Panc1 (cell line): ENCODE results near the gene SYT14. TPM values are rescaled to one million over a fixed set of nuclear protein-coding genes. Genes with fewer than 3 reads are reported as not detected.

Source experiments
- ATAC-seq: fragments of 200-7000 bp; cut with Tn5 transposase; 2 replicates; pipeline ENCODE4 v1.9.1; 2020; ENCODE audit warnings: mild to moderate bottlenecking, moderate library complexity
- BruUV-seq: library from RNA; stranded (reverse); fragments of 400-500 nt; replicated peaks from 2 replicates; lab custom pipeline; 2021; lab: Mats Ljungman, UMichigan
- CTCF ChIA-PET: fragments of 300-600 bp; sonication (Branson Sonifier 250); formaldehyde crosslinking; loops from one replicate; lab custom pipeline; 2022; ENCODE audit warnings: antibody characterized with exemption; lab: Charles Lee
- POLR2A ChIA-PET: fragments of 300-600 bp; sonication (Branson Sonifier 250); formaldehyde crosslinking; loops from one replicate; lab custom pipeline; 2022; ENCODE audit warnings: antibody characterized with exemption; lab: Charles Lee
- DNase-seq: peaks from one replicate; pipeline ENCODE4 v3.0.0-alpha.2; 2010; ENCODE audit warnings: low read depth, low spot score
- H3K27ac ChIP-seq: 2 replicates; pipeline ENCODE4 v1.5.1; 2011; ENCODE audit warnings: mild to moderate bottlenecking, low read length, inconsistent platforms
- H3K27me3 ChIP-seq: fragments of 200-500 bp; sonication (Bioruptor generic); 2 replicates; pipeline ENCODE4 v1.6.0; 2014; ENCODE audit warnings: low read length, inconsistent platforms; ENCODE audit not compliant: control insufficient read depth, insufficient read depth
- H3K36me3 ChIP-seq: fragments of 200-500 bp; sonication (Bioruptor generic); 2 replicates; pipeline ENCODE4 v1.5.1; 2014; ENCODE audit warnings: inconsistent platforms, mild to moderate bottlenecking, low read length, moderate library complexity; ENCODE audit not compliant: control insufficient read depth, insufficient read depth
- H3K4me1 ChIP-seq: 2 replicates; pipeline ENCODE4 v1.5.1; 2011; ENCODE audit warnings: inconsistent platforms, mild to moderate bottlenecking, low read length, moderate library complexity; ENCODE audit not compliant: control insufficient read depth, insufficient read depth
- H3K4me3 ChIP-seq, 2 experiments: 2 replicates each; pipeline ENCODE4 v1.5.1; 2011 to 2012; ENCODE audit warnings: low read depth in 2 of 2, low read length in 2 of 2, mild to moderate bottlenecking in 2 of 2, inconsistent platforms in 1 of 2, moderate library complexity in 1 of 2
- H3K9me3 ChIP-seq: fragments of 200-500 bp; sonication (Bioruptor generic); 2 replicates; pipeline ENCODE4 v1.5.1; 2014; ENCODE audit warnings: low read depth, mild to moderate bottlenecking, inconsistent platforms, low read length, moderate library complexity; ENCODE audit not compliant: control insufficient read depth, insufficient read depth
- CTCF ChIP-seq: fragments of 450-650 bp; IDR thresholded peaks from 2 replicates; pipeline ENCODE4 v1.5.1; 2017; ENCODE audit warnings: mild to moderate bottlenecking
- POLR2AphosphoS5 ChIP-seq: IDR thresholded peaks from 2 replicates; pipeline ENCODE4 v1.6.1; 2012; ENCODE audit warnings: mild to moderate bottlenecking, low read depth, low read length, moderate library complexity
- SIN3A ChIP-seq: IDR thresholded peaks from 2 replicates; pipeline ENCODE4 v1.6.1; 2012; ENCODE audit warnings: low read depth, mild to moderate bottlenecking, low read length, moderate library complexity, borderline replicate concordance; ENCODE audit not compliant: insufficient read depth
- TCF7L2 ChIP-seq: IDR thresholded peaks from 2 replicates; pipeline ENCODE4 v1.6.1; 2011; ENCODE audit warnings: mild to moderate bottlenecking, low read depth, low read length, inconsistent platforms
- in situ Hi-C: cut with HindIII; loops from 2 replicates; pipeline ENCODE4 v1.10.0; 2016; ENCODE audit warnings: low sequenced_read_pairs, low pct_unique_long_range_greater_than_20kb
- intact Hi-C: fragments of 100-400 bp; cut with micrococcal nuclease; formaldehyde crosslinking; loops from one replicate; pipeline ENCODE4 v1.10.0; 2022; ENCODE audit not compliant: unreplicated experiment
- total RNA-seq: library from RNA; stranded (reverse); gene quantifications from one replicate; pipeline ENCODE4 v1.2.1, GENCODE V29; 2021; ENCODE audit not compliant: unreplicated experiment
- TF ChIP-seq, protein P1 (sequence below), 2 experiments: IDR thresholded peaks; 2 replicates each; pipeline ENCODE4 v1.6.1; 2011 to 2012; ENCODE audit warnings: low read depth in 2 of 2, control low read depth in 1 of 2, low read length in 1 of 2, mild to moderate bottlenecking in 1 of 2, moderate library complexity in 1 of 2; ENCODE audit not compliant: insufficient read depth in 1 of 2

SYT14 gene
- total RNA-seq, 1 experiment from 2014 or later: not detected

- no peak for ATAC-seq
- no peak for DNase-seq
- Histone ChIP-seq H3K27ac (no peak overlapping the region), H3K36me3 (no peaks in the 10 kb centered on the region), H3K27me3 (no peaks in the 10 kb centered on the region), H3K9me3 (no peaks in the 10 kb centered on the region), H3K4me3 (no peak overlapping the region), H3K4me1 (no peaks in the 10 kb centered on the region)
- no TSS peak for BruUV-seq
- ChIA-PET CTCF (no interaction called here), POLR2A (no interaction called here)
- in situ Hi-C loops: no loop called here
- TF ChIP-seq CTCF (no peak), SIN3A (no peak), POLR2AphosphoS5 (no peak)
- TF ChIP-seq, protein P1, sequence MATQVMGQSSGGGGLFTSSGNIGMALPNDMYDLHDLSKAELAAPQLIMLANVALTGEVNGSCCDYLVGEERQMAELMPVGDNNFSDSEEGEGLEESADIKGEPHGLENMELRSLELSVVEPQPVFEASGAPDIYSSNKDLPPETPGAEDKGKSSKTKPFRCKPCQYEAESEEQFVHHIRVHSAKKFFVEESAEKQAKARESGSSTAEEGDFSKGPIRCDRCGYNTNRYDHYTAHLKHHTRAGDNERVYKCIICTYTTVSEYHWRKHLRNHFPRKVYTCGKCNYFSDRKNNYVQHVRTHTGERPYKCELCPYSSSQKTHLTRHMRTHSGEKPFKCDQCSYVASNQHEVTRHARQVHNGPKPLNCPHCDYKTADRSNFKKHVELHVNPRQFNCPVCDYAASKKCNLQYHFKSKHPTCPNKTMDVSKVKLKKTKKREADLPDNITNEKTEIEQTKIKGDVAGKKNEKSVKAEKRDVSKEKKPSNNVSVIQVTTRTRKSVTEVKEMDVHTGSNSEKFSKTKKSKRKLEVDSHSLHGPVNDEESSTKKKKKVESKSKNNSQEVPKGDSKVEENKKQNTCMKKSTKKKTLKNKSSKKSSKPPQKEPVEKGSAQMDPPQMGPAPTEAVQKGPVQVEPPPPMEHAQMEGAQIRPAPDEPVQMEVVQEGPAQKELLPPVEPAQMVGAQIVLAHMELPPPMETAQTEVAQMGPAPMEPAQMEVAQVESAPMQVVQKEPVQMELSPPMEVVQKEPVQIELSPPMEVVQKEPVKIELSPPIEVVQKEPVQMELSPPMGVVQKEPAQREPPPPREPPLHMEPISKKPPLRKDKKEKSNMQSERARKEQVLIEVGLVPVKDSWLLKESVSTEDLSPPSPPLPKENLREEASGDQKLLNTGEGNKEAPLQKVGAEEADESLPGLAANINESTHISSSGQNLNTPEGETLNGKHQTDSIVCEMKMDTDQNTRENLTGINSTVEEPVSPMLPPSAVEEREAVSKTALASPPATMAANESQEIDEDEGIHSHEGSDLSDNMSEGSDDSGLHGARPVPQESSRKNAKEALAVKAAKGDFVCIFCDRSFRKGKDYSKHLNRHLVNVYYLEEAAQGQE (IDR thresholded peaks at IDR 0.05; ENCODE audit: insufficient read depth in 1 of 2, low read depth in 2 of 2, low read length in 1 of 2): no peak
- intact Hi-C loops: no loop called here
Observed at GRCh38 chr1:210089855-210090254, 151.8 kb downstream of the SYT14 start.

DNA sequence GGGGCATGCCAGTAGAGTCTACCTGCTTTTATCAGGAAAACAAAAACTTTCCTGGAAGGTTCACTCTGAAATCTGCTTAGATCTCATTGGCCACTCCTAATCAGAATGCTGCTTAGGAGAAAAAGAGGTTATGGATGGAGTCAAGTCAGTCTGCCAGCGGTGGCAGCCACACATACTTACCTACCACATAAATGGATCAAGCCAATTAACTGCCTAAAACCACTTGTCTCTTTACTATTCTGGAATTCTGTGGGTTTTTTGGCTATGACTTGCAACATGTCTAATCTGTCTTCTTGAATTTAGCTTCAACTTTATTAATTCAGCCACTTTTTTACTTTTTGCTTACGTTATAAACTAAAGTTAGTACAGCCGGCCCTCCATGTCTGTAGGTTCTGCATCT lies 154.3 kb downstream of the SYT14 start:
- H3K36me3 ChIP-seq: no peaks in the 10 kb centered on the region

More for the DNA sequence above, 154.3 kb downstream of the SYT14 start:
- ATAC-seq: no peak
- intact Hi-C loops (no loop called here), in situ Hi-C loops (no loop called here)
- POLR2A ChIA-PET: no interaction called here
- no TSS peak for BruUV-seq
- Histone ChIP-seq H3K27me3 (no peaks in the 10 kb centered on the region), H3K4me1 (no peaks in the 10 kb centered on the region), H3K27ac (no peak overlapping the region), H3K9me3 (no peaks in the 10 kb centered on the region), H3K4me3 (no peak overlapping the region)
- CTCF ChIA-PET: no interaction called here
- TF ChIP-seq SIN3A (no peak), CTCF (no peak), TCF7L2 (no peak), POLR2AphosphoS5 (no peak)
- TF ChIP-seq, protein P1 (IDR thresholded peaks at IDR 0.05; ENCODE audit: insufficient read depth in 1 of 2, low read depth in 2 of 2, low read length in 1 of 2): no peak
- no peak for DNase-seq
